WTC11 (cell line): ENCODE data around the gene CARD11.

Source experiments
- CREB1 ChIP-seq: sonication (generic); formaldehyde crosslinking; IDR thresholded peaks from 2 replicates; pipeline ENCODE4 v1.8.0; 2023; ENCODE audit warnings: mild to moderate bottlenecking, missing genetic modification reagents
- NR2C2 ChIP-seq: sonication (generic); formaldehyde crosslinking; IDR thresholded peaks from 2 replicates; pipeline ENCODE4 v1.8.0; 2022; ENCODE audit warnings: mild to moderate bottlenecking, missing genetic modification reagents
- PRRX2 ChIP-seq: fragments of 250-450 bp; sonication (Bioruptor Pico); IDR thresholded peaks from 2 replicates; pipeline ENCODE4 v1.8.0; 2021; ENCODE audit warnings: mild to moderate bottlenecking
- SMAD4 ChIP-seq: sonication (generic); formaldehyde crosslinking; IDR thresholded peaks from 2 replicates; pipeline ENCODE4 v1.8.0; 2022; ENCODE audit warnings: mild to moderate bottlenecking, missing genetic modification reagents
- TF ChIP-seq, protein P1 (sequence below): fragments of 200-600 bp; IDR thresholded peaks from 2 replicates; pipeline ENCODE4 v1.8.0; 2022; ENCODE audit warnings: antibody characterized with exemption

GRCh38 chr7:2968616-2969397 lies 74.9 kb downstream of the CARD11 start:
- TF ChIP-seq, protein P1, sequence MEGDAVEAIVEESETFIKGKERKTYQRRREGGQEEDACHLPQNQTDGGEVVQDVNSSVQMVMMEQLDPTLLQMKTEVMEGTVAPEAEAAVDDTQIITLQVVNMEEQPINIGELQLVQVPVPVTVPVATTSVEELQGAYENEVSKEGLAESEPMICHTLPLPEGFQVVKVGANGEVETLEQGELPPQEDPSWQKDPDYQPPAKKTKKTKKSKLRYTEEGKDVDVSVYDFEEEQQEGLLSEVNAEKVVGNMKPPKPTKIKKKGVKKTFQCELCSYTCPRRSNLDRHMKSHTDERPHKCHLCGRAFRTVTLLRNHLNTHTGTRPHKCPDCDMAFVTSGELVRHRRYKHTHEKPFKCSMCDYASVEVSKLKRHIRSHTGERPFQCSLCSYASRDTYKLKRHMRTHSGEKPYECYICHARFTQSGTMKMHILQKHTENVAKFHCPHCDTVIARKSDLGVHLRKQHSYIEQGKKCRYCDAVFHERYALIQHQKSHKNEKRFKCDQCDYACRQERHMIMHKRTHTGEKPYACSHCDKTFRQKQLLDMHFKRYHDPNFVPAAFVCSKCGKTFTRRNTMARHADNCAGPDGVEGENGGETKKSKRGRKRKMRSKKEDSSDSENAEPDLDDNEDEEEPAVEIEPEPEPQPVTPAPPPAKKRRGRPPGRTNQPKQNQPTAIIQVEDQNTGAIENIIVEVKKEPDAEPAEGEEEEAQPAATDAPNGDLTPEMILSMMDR: no peak
- TF ChIP-seq SMAD4 (CRISPR knock-in tag) (no peak), NR2C2 (no peak), CREB1 (CRISPR knock-in tag) (no peak), PRRX2 (CRISPR knock-in tag) (no peak)
